Epithelial cell of esophagus (primary cell): ENCODE measurements around the gene P3H1.

ENCODE experiments used
- DNase-seq: peaks from one replicate; pipeline ENCODE4 v3.0.0; 2010; ENCODE audit warnings: low read depth
- H3K4me3 ChIP-seq: 2 replicates; pipeline ENCODE4 v1.5.1; 2011; ENCODE audit warnings: mild to moderate bottlenecking, low read length, control low read depth
- CTCF ChIP-seq: IDR thresholded peaks from 2 replicates; pipeline ENCODE4 v1.5.1; 2011; ENCODE audit warnings: low read depth, mild to moderate bottlenecking, low read length, control low read depth, inconsistent platforms; ENCODE audit not compliant: insufficient read depth; ENCODE audit errors: missing control alignments

P3H1 gene

GRCh38 chr1:42784946-42785693, 18.3 kb upstream of the P3H1 start, which contains the start of gene TMEM269:
TSS of gene TMEM269 (plus strand) at chr1:42784991. CDS start at chr1:42789894, 4,903 bp downstream.
- peak within 1 kb of the TSS; percentile 22 for H3K4me3 ChIP-seq
- DNase-seq: no peak
- no peak for TF ChIP-seq CTCF

- no peak overlapping the region for H3K4me3 ChIP-seq
- no peak for TF ChIP-seq CTCF
- DNase-seq: no peak
Measured at GRCh38 chr1:42784547-42784945, 17.7 kb upstream of the P3H1 start.

- no peak for DNase-seq
- no peak for TF ChIP-seq CTCF
- H3K4me3 ChIP-seq: no peak overlapping the region
Measured at GRCh38 chr1:42783092-42783491, 16.3 kb upstream of the P3H1 start.

- no peak for TF ChIP-seq CTCF
- DNase-seq: no peak
- H3K4me3 ChIP-seq: no peak overlapping the region
Measured at GRCh38 chr1:42780176-42780575, 13.3 kb upstream of the P3H1 start.

- no peak for DNase-seq
- no peak overlapping the region for H3K4me3 ChIP-seq
- no peak for TF ChIP-seq CTCF
Measured at GRCh38 chr1:42779725-42780124, 12.9 kb upstream of the P3H1 start.

GRCh38 chr1:42777852-42778251, 11.0 kb upstream of the P3H1 start:
- TF ChIP-seq CTCF: peak; percentile 83
- DNase-seq: peak; percentile 59
- H3K4me3 ChIP-seq: no peak overlapping the region

DNA sequence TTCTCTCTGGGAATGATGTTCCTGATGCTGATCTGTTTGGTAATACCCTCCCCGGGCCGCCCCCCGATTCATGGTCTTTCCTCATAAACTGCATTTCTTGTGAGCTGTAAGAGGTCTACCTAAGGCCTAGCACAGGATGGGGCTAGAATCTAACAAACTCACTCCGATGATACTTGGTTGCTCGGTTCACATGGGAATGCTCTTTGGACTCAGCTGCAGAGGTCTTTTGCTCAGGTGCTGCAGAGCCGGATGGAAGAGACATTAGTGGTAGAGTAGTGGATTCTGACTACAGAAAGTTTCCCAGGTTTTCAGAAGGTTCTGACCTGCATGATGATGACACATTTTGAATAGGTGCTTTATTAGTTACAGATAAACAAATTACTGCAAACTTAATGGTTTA, 9.7 kb upstream of the P3H1 start:
- DNase-seq: no peak
- TF ChIP-seq CTCF: no peak
- no peak overlapping the region for H3K4me3 ChIP-seq
